Thoracic aorta (tissue), 2 donors: ENCODE measurements around the gene ZZZ3. TPM values are rescaled to one million over a fixed set of nuclear protein-coding genes. Genes with fewer than 3 reads are reported as not detected.

Experiments
- ATAC-seq: fragments of 150-250 bp; one replicate; pipeline ENCODE4 v1.8.0; 2017; ENCODE audit warnings: low read depth; ENCODE audit not compliant: insufficient number of reproducible peaks, low FRiP score
- DNase-seq: peaks from one replicate; pipeline ENCODE4 v3.0.0-alpha.2; 2020; ENCODE audit warnings: low spot score
- H3K27ac ChIP-seq, 2 donors: fragments of 200-600 bp; sonication (generic); 1 replicate in 1 of 2; 2 replicates in 1 of 2; pipeline ENCODE4 v1.5.1; 2016; ENCODE audit warnings: mild to moderate bottlenecking in 2 of 2, moderate library complexity in 2 of 2
- H3K27me3 ChIP-seq: fragments of 200-600 bp; sonication (generic); replicated peaks from 2 replicates; pipeline ENCODE4 v1.6.0; 2016; ENCODE audit warnings: mild to moderate bottlenecking; ENCODE audit not compliant: insufficient read depth
- H3K36me3 ChIP-seq: fragments of 200-600 bp; sonication (generic); one replicate; pipeline ENCODE4 v1.5.1; 2016
- H3K4me1 ChIP-seq, 2 donors: fragments of 200-600 bp; sonication (generic); 1 replicate in 1 of 2; 2 replicates in 1 of 2; pipeline versions ENCODE4 v1.5.1 to v1.6.0; 2016; ENCODE audit warnings: low read depth in 2 of 2, mild to moderate bottlenecking in 1 of 2; ENCODE audit not compliant: control insufficient read depth in 1 of 2
- H3K4me3 ChIP-seq: fragments of 200-600 bp; sonication (generic); 2 replicates; pipeline ENCODE4 v1.5.1; 2016; ENCODE audit warnings: mild to moderate bottlenecking
- H3K9me3 ChIP-seq: fragments of 200-600 bp; sonication (generic); 2 replicates; pipeline ENCODE4 v1.5.1; 2016
- CTCF ChIP-seq: fragments of 200-600 bp; sonication (generic); IDR thresholded peaks from one replicate; pipeline ENCODE4 v1.5.1; 2019; ENCODE audit warnings: antibody characterized with exemption
- total RNA-seq, 2 donors: library from RNA; depleted of rRNA; stranded (reverse); fragments of >200 nt; gene quantifications; one replicate each; pipeline versions ENCODE4 v1.1.0 to v1.2.3, GENCODE V29; 2016

ZZZ3 gene
- total RNA-seq, 2 donors from 2014 or later = 42.4 to 66.9 TPM

- Histone ChIP-seq H3K9me3 (no peaks in the 10 kb centered on the region), H3K27ac (no peak overlapping the region), H3K4me3 (no peak overlapping the region), H3K27me3 (no peaks in the 10 kb centered on the region), H3K4me1 (no peaks in the 10 kb centered on the region), H3K36me3 (no peaks in the 10 kb centered on the region)
- DNase-seq = no peak
- no peak for TF ChIP-seq CTCF
- ATAC-seq = no peak
Measured at GRCh38 chr1:77659879-77660593, 22.4 kb downstream of the ZZZ3 start.

GRCh38 chr1:77658271-77658670, 24.2 kb downstream of the ZZZ3 start:
- TF ChIP-seq CTCF = no peak
- no peaks in the 10 kb centered on the region for H3K36me3 ChIP-seq
- H3K9me3 ChIP-seq = no peaks in the 10 kb centered on the region
- H3K4me1 ChIP-seq = no peaks in the 10 kb centered on the region
- no peak overlapping the region for H3K4me3 ChIP-seq
- H3K27me3 ChIP-seq = no peaks in the 10 kb centered on the region
- H3K27ac ChIP-seq = no peak overlapping the region
- ATAC-seq = no peak
- DNase-seq = no peak

GRCh38 chr1:77655431-77655974, 27.0 kb downstream of the ZZZ3 start:
- TF ChIP-seq CTCF = no peak
- DNase-seq (no peak), ATAC-seq (no peak)
- Histone ChIP-seq H3K27me3 (no peaks in the 10 kb centered on the region), H3K9me3 (peaks cover 5% of the 10 kb centered on the region), H3K4me1 (no peaks in the 10 kb centered on the region), H3K27ac (no peak overlapping the region), H3K36me3 (no peaks in the 10 kb centered on the region), H3K4me3 (no peak overlapping the region)

GRCh38 chr1:77652970-77653516, 29.4 kb downstream of the ZZZ3 start:
- DNase-seq = no peak
- Histone ChIP-seq H3K4me1 (no peaks in the 10 kb centered on the region), H3K36me3 (no peaks in the 10 kb centered on the region), H3K27ac (no peak overlapping the region), H3K27me3 (no peaks in the 10 kb centered on the region), H3K4me3 (no peak overlapping the region), H3K9me3 (peaks cover 18% of the 10 kb centered on the region)
- no peak for ATAC-seq
- TF ChIP-seq CTCF = no peak

GRCh38 chr1:77652268-77652667, 30.2 kb downstream of the ZZZ3 start:
- H3K27ac ChIP-seq = no peak overlapping the region
- ATAC-seq = no peak
- H3K4me1 ChIP-seq = no peaks in the 10 kb centered on the region
- TF ChIP-seq CTCF = no peak
- H3K36me3 ChIP-seq = no peaks in the 10 kb centered on the region
- H3K9me3 ChIP-seq = peaks cover 18% of the 10 kb centered on the region
- no peak overlapping the region for H3K4me3 ChIP-seq
- no peak for DNase-seq
- no peaks in the 10 kb centered on the region for H3K27me3 ChIP-seq
